SU-DHL-6 (cell line): ENCODE measurements around the gene NCAPG2.

ENCODE experiments used
- EZH2phosphoT487 ChIP-seq: fragments of 200-600 bp; sonication (generic), shearing (Covaris generic); conservative IDR thresholded peaks from 2 replicates; pipeline ENCODE4 v1.6.1; 2018; ENCODE audit warnings: mild to moderate bottlenecking, antibody characterized with exemption, low read length, moderate library complexity, mixed read lengths
- TF ChIP-seq, protein P1 (sequence below): fragments of 200-600 bp; sonication (generic); IDR thresholded peaks from one replicate; pipeline ENCODE4 v1.5.1; 2017; ENCODE audit warnings: antibody characterized with exemption, mild to moderate bottlenecking, low read length, moderate library complexity; ENCODE audit not compliant: insufficient read depth, poor library complexity, severe bottlenecking

DNA sequence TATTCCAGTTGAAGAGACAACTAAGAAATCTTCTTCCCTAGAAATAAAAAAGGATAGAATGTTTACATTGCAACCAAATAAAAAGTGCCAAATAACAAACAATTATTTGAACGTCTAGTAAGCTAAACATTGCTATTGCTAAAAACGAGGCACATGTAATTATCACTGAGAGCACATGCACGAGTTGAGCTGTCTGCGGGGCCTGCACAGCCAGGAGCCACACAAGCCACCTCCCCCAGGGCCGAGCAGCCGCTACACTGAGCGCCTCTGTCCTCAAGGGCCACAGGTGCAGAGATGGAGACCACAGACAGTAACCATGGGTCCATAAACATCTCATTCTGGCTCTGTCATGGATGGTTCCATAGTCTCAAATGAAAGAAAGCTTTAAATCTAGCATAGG, 17.2 kb downstream of the NCAPG2 start:
- TF ChIP-seq, protein P1, sequence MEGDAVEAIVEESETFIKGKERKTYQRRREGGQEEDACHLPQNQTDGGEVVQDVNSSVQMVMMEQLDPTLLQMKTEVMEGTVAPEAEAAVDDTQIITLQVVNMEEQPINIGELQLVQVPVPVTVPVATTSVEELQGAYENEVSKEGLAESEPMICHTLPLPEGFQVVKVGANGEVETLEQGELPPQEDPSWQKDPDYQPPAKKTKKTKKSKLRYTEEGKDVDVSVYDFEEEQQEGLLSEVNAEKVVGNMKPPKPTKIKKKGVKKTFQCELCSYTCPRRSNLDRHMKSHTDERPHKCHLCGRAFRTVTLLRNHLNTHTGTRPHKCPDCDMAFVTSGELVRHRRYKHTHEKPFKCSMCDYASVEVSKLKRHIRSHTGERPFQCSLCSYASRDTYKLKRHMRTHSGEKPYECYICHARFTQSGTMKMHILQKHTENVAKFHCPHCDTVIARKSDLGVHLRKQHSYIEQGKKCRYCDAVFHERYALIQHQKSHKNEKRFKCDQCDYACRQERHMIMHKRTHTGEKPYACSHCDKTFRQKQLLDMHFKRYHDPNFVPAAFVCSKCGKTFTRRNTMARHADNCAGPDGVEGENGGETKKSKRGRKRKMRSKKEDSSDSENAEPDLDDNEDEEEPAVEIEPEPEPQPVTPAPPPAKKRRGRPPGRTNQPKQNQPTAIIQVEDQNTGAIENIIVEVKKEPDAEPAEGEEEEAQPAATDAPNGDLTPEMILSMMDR = no peak
- no peak for TF ChIP-seq EZH2phosphoT487
